Left forelimb (tissue), 1 donor: ENCODE data around the gene DYRK2.
"Not testable (repeated sequence)": the region's sequence is repeated elsewhere in the genome, so short reads cannot be mapped to it uniquely, and the experiment has no call there.

ENCODE experiments used
- DNase-seq: peaks from one replicate; pipeline ENCODE4 v3.0.0-alpha.2; 2018; ENCODE audit warnings: low spot score

DYRK2 gene

GRCh38 chr12:67671419-67671818, 22.9 kb downstream of the DYRK2 start:
- DNase-seq, result no peak

DNA sequence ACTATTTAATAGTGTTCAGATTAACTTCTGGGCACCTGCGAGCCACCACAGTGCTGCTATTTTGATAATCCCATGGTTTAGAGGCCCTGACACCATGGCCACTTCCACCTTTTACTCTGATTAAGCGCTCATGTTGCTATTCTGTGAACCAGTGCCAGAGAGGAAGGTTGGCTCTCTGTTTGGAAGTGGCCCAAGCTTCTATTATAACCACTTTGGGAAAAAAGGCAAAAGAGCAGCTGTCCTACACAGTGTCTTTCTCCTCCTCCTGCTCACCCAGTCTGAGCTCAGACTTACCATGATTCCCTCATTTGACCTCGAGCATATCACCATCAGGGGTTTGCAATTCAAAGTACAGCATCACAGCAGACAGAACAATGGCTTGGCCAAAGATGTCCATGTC, 23.3 kb downstream of the DYRK2 start:
- DNase-seq, result no peak

- DNase-seq, result not testable (repeated sequence)
Observed at GRCh38 chr12:67672507-67672906, 24.0 kb downstream of the DYRK2 start.

GRCh38 chr12:67673509-67673908, 25.0 kb downstream of the DYRK2 start:
- not testable (repeated sequence) for DNase-seq

- no peak for DNase-seq
Observed at GRCh38 chr12:67674417-67674816, 25.9 kb downstream of the DYRK2 start.

GRCh38 chr12:67676624-67677023, 28.1 kb downstream of the DYRK2 start:
- DNase-seq, result no peak

DNA sequence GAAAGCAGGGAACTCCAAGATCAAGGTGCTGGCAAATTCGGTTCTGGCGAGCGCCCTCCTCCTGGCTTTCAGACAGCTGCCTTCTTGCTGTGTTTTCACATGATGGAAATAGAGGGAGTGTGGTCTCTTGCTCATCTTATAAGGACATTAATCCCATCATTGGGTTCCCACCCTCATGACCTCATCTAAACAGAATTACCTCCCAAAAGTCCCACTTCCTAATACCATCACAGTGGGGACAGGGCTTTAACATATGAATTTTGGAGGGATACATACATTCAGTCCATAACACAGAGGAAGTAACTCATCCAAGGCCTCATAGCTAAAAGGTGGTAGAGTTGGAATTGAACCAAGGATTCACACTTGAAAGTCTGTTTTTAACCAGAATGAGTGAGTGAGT, 28.6 kb downstream of the DYRK2 start:
- no peak for DNase-seq

DNA sequence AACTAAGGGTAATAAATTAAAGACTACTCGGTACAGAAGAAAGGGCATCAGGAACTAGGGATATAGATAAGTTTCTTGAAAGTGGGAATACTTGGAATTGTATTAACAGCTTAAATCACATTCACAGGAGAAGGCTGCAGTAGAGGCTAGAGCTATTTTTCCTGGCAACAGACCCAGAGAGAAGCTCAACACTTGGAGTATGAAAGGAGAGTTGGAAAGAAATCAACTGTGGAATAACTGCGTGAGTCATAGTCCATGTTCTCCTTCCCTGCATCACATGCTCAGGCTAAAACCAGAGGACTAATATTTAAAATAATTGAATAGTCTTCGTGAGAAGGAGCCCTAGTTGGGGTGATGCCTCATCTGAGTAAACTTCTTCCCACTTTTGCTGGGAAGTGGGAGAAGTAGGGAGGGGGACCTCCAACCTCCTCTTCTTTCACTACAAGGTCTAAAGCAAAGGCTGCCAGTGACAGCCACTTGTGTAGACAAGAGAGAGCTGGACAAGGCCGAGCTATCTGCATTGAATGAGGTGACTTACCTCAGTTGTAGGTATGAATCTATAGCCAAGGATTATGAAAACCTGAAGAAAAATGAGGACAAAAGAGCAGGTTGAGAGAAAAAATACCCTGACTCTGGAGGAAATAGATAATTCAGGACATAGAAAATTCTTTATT, 32.7 kb downstream of the DYRK2 start:
- no peak for DNase-seq

DNA sequence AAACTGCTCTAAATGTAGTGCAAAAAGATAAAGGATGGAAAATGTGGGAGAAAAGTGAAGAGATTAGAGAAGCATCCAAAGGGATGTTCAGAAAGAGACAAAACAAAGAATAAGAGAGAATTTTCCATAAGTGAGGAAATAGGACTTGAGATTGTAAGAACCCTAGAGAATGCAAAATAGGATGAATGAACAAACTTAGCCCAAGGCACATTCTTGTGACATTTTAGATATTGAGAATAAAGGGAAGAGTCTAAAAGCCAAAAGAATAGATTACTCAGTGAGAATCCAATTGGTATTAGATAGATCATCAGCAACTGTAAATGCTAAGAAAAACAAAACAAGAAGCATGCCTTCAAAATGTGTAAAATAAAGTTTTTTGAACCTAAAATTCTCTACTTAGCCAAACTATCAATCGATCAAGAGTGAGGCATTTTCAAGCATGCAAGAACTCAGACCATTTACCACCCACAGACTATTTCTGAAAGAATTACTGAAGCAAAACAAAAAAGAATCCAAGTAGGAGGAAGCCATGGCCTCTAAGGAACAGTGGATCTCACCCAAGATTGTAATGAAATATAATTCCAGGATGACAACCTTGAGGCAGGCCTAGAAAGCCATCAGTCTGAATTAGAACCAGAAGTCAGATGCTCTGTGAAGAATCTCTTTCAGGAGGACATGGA, 33.5 kb downstream of the DYRK2 start:
- no peak for DNase-seq

DNA sequence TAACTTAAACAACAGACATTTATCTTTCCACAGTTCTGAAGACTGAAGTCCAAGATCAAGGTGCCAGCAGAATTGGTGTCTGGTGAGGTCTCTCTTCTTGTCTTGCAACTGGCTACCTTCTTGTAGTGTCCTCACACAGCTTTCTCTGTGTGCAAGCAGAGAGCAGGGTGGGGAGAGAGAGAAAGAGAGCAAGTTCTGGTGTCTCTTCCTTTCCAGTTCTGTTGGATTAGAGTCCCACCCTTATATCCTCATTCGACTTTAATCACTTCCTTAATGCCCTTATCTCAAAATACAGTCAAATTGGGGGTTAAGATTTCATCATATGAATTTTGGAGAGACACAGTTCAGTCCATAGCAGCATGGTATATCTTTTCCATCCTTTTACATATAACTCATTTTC, 40.8 kb downstream of the DYRK2 start:
- DNase-seq, result no peak

GRCh38 chr12:67690656-67691055, 42.1 kb downstream of the DYRK2 start:
- no peak for DNase-seq

DNA sequence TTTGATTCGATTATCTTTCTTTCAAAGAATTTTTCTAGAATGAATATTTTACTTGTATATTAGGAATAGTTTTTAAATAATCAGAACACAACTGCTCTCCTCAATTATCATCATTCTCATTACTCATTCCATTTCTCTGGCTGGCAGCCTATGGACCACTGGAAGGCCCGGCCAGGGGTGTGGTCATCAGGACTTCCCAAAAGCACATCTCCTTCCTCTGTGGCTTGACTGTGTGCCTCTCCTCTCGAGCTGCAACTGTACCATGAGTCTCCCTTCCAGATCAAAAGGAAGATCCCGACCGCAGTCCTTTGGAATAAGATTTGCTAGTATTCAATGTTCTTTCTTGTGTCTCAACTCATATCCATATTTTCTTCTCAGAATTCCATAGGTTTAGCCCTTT, 42.7 kb downstream of the DYRK2 start:
- no peak for DNase-seq

GRCh38 chr12:67692135-67692534, 43.6 kb downstream of the DYRK2 start:
- DNase-seq, result no peak

GRCh38 chr12:67692966-67693365, 44.4 kb downstream of the DYRK2 start:
- DNase-seq, result no peak

DNA sequence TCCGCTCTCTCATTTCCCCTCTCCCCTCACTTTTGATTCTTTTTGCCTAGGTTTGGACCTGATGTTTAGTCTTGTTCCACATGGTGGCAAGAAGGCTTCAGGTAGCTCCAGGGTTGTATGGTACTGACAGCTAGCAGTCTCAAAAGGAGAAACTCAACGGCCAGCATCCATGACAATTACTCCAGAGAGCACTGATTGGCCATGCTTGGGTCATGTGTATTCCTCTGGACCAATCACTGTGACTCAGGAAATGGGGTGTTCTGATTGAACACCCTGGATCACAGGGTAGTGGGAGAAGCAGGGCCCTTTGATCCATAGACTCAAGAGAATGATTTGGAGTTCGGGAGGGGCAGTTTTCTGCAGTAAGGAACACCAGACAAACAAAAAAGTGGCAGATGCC, 45.3 kb downstream of the DYRK2 start:
- DNase-seq, result no peak

DNA sequence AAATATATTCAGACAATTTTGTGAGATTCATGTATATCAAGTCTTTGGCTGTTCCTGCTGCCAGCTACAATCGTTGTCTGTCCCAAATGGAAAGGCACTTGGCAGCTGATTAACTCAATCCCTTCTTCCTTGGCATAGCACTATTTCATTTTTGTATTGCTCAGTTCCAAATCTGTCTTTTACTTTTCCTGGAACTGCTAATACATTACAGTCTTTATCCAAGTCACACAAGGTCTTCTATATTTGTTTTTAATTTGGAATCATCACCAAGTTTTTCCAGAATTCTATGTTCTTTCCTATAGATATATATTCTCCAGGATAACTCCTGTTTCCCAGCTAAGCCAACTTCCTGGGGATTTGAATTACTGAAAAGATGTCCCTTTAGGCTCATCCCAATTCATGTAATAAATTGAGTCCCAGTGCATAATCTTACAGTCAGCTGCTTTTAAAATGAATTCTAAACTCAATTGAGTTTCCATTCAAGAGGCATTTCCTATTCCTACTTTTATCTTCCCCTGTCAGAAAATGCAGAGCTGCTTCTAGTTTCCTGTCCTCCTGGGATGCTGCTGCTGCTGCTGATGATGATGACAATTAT, 45.9 kb downstream of the DYRK2 start:
- no peak for DNase-seq

DNA sequence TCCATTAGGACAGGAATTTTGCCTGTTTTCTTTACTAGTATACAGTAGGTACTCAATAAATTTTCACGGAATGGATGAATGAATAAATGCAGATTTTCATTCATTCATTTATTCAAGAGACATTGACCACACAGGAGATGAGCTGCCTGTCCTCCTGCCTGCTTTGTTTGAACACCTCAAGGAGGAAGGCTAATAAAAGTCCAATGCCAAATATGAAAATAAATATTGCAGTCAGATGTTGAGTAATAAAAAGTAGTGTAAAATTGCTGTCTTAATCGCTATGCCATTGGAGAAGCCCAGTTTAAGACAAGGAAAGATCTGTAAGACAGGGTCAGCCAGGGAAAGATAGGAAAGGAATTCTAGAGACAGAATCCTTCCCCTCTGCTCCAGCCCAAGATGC, 47.4 kb downstream of the DYRK2 start:
- no peak for DNase-seq

DNA sequence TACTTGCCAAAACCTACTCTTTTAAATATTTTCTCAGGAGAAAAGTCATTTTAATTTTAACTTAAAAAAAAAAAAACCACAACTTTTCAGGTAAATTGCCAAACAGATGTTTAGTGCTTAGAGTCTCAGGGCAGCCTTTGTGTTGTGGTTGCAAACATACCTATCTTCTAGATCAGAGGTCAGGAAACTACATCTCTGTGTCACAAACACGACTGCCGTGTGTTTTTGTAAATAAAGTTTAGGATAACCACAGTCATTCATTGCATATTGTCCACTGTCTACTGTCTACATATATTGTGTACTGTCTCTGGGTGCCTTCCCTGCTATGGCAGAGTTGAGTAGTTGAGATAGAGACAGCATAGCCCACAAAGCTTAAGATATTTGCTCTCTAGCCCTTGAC, 48.9 kb downstream of the DYRK2 start:
- DNase-seq, result no peak

- DNase-seq, result no peak
Observed at GRCh38 chr12:67697967-67698366, 49.4 kb downstream of the DYRK2 start.

- no peak for DNase-seq
Observed at GRCh38 chr12:67698672-67699581, 50.4 kb downstream of the DYRK2 start.

DNA sequence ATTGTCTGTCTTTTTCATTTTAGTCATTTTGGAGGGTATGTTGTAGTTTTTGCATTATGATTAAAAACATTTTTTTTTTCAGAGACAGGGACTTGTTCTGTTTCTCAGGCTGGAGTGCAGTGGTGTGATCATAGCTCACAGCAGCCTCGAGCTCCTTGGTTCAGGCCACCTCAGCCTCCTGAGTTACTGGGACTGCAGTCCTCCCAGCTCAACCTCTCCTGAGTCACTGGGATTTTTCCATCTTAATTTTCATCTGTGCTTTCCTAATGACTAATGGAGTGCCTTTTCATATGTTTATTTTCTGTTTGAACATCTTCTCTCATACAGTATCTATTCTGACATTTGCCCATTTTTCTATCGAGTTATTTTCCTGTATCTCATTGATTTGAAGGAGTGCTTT, 52.6 kb downstream of the DYRK2 start:
- no peak for DNase-seq

- DNase-seq, result no peak
Observed at GRCh38 chr12:67702136-67702535, 53.6 kb downstream of the DYRK2 start.

DNA sequence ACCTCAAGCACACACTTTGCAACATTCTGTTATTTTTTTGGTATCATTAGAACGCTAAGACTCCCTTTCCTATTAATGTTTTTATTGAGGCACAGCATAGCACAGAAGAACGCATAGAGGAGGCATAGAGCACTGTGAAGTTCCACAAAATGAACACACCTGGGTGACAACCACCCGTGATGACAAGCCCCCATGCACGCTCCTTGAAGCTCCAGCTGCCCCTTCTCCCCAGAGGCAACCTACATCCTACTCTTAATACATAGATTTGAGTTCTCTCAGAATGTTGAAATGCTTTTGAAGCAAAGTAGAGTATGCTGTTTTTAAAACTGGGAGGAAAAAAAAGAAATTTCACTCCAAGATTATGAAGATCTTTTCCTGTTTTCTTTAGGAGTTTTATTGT, 55.5 kb downstream of the DYRK2 start:
- DNase-seq, result no peak
